Measurements from ENCODE around the gene PDE2A. TPM values are rescaled to one million over a fixed set of nuclear protein-coding genes. Genes with fewer than 3 reads are reported as not detected.

PDE2A gene
- polyA plus RNA-seq, 1 donor (not counting 4 experiments of a cell fraction or from before 2014, with no cell fraction given), result 0.38 TPM

DNA sequence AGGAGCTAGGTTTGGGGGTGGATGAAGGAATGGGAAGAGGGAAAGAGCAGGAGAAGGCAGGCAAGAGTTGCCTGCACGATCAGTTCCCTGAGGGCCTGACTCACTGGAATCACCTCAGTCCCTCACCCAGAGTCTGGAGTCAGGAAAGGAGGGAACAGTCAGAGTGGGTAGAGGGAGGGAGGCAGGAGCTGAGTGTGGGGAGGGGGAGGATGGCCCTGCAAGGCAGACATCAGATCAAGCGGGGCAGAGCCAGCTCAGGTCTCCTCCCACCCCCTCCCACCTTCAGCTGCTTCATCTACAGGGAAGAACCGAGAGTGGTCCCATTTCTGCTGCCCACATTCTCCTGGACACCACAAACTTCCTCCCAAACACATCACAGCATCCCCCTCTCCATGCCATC, 58.9 kb downstream of the PDE2A start:
- Histone ChIP-seq H3K36me3 (ENCODE audit: control insufficient read depth in 2 of 2, extremely low read depth in 1 of 2, insufficient read depth in 2 of 2, low read length in 2 of 2) (no peaks in the 10 kb centered on the region), H3K4me3 (ENCODE audit: control insufficient read depth in 2 of 3, extremely low read depth in 1 of 3, insufficient read depth in 2 of 3, low read depth in 1 of 3, low read length in 3 of 3) (no peak overlapping the region), H3K9ac (ENCODE audit: control insufficient read depth, extremely low read depth, insufficient read depth, low read length) (no peak overlapping the region), H4K20me1 (ENCODE audit: control insufficient read depth, extremely low read depth, insufficient read depth, low read length) (peaks cover 3% of the 10 kb centered on the region), H3K79me2 (ENCODE audit: control insufficient read depth, insufficient read depth, low read length) (no peaks in the 10 kb centered on the region), H3K9me1 (ENCODE audit: control insufficient read depth, extremely low read depth, insufficient read depth, low read length) (no peaks in the 10 kb centered on the region), H3K4me2 (ENCODE audit: control insufficient read depth, extremely low read depth, insufficient read depth, low read depth, low read length) (no peak overlapping the region), H3K4me1 (ENCODE audit: control insufficient read depth, extremely low read depth, insufficient read depth, low read length) (no peaks in the 10 kb centered on the region), H3K27ac (ENCODE audit: control insufficient read depth, insufficient read depth, low read length) (no peak overlapping the region), H3K9me3 (ENCODE audit: control insufficient read depth, low read depth, low read length) (no peaks in the 10 kb centered on the region), H2AFZ (ENCODE audit: control insufficient read depth, low read length) (no peak overlapping the region), H3K27me3 (ENCODE audit: control insufficient read depth, extremely low read depth, insufficient read depth, low read length) (peaks cover 41% of the 10 kb centered on the region)
- TF ChIP-seq CTCF (optimal IDR thresholded peaks at IDR 0.05 in 1 of 3, IDR thresholded peaks at IDR 0.05 in 1 of 3, conservative IDR thresholded peaks at IDR 0.05 in 1 of 3; ENCODE audit: extremely low read depth in 1 of 3, insufficient read depth in 2 of 3, low read length in 3 of 3) (no peak), EZH2 (IDR thresholded peaks at IDR 0.05; ENCODE audit: low read length) (no peak)
- FAIRE-seq (no peak), DNase-seq (ENCODE audit: low read depth, low spot score) (no peak)
- dilution Hi-C loops (cut with MboI; ENCODE audit: extremely low pct_ligation_motif_present, low sequenced_read_pairs), result no loop called here

DNA sequence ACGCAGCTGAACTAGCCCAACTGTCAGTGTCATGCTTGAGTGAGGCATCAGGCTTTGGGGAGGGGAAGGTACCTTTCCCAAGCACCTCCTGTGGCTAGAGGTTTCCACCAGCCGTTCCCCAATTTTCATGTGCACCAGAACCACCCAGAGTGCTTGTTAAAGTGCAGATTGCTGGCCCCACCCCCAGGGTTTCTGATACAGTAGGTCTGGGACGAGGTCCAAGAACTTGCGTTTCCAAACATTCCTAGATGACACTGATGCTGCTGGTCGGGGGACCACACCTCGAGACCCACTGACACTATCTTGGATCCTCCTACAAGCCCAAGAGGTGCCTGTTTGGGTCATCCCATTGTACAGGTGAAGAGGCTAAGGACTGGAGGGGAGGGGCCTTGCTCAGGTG, 59.8 kb downstream of the PDE2A start:
- no peaks in the 10 kb centered on the region for H3K36me3 ChIP-seq (ENCODE audit: control insufficient read depth in 2 of 2, extremely low read depth in 1 of 2, insufficient read depth in 2 of 2, low read length in 2 of 2)
- DNase-seq (ENCODE audit: low read depth, low spot score), result no peak
- H2AFZ ChIP-seq (ENCODE audit: control insufficient read depth, low read length), result no peak overlapping the region
- no peak overlapping the region for H3K4me2 ChIP-seq (ENCODE audit: control insufficient read depth, extremely low read depth, insufficient read depth, low read depth, low read length)
- H3K27me3 ChIP-seq (ENCODE audit: control insufficient read depth, extremely low read depth, insufficient read depth, low read length), result peaks cover 37% of the 10 kb centered on the region
- H3K4me1 ChIP-seq (ENCODE audit: control insufficient read depth, extremely low read depth, insufficient read depth, low read length), result no peaks in the 10 kb centered on the region
- H3K9ac ChIP-seq (ENCODE audit: control insufficient read depth, extremely low read depth, insufficient read depth, low read length), result no peak overlapping the region
- H3K9me1 ChIP-seq (ENCODE audit: control insufficient read depth, extremely low read depth, insufficient read depth, low read length), result no peaks in the 10 kb centered on the region
- H3K79me2 ChIP-seq (ENCODE audit: control insufficient read depth, insufficient read depth, low read length), result no peaks in the 10 kb centered on the region
- H3K4me3 ChIP-seq (ENCODE audit: control insufficient read depth in 2 of 3, extremely low read depth in 1 of 3, insufficient read depth in 2 of 3, low read depth in 1 of 3, low read length in 3 of 3), result no peak overlapping the region
- FAIRE-seq, result no peak
- H3K9me3 ChIP-seq (ENCODE audit: control insufficient read depth, low read depth, low read length), result no peaks in the 10 kb centered on the region
- peaks cover 3% of the 10 kb centered on the region for H4K20me1 ChIP-seq (ENCODE audit: control insufficient read depth, extremely low read depth, insufficient read depth, low read length)
- dilution Hi-C loops (cut with MboI; ENCODE audit: extremely low pct_ligation_motif_present, low sequenced_read_pairs), result no loop called here
- no peak overlapping the region for H3K27ac ChIP-seq (ENCODE audit: control insufficient read depth, insufficient read depth, low read length)
- TF ChIP-seq CTCF (optimal IDR thresholded peaks at IDR 0.05 in 1 of 3, IDR thresholded peaks at IDR 0.05 in 1 of 3, conservative IDR thresholded peaks at IDR 0.05 in 1 of 3; ENCODE audit: extremely low read depth in 1 of 3, insufficient read depth in 2 of 3, low read length in 3 of 3) (no peak), EZH2 (IDR thresholded peaks at IDR 0.05; ENCODE audit: low read length) (no peak)
